GM12873 (cell line): ENCODE results near the gene ZNF536.

Experiments
- CTCF ChIP-seq: IDR thresholded peaks from 2 replicates; pipeline ENCODE4 v1.5.1; 2012; ENCODE audit warnings: low read depth, mild to moderate bottlenecking, moderate library complexity, low read length, control low read depth; ENCODE audit not compliant: insufficient read depth; ENCODE audit errors: missing control alignments

Gene ZNF536

GRCh38 chr19:30593975-30594745, 222.0 kb downstream of the ZNF536 start:
- TF ChIP-seq CTCF: no peak

GRCh38 chr19:30596268-30596667, 224.1 kb downstream of the ZNF536 start:
- TF ChIP-seq CTCF: no peak

- no peak for TF ChIP-seq CTCF
These were observed 224.7 kb downstream of the ZNF536 start for GRCh38 chr19:30596813-30597399.

GRCh38 chr19:30598688-30599087, 226.5 kb downstream of the ZNF536 start:
- TF ChIP-seq CTCF: no peak

- no peak for TF ChIP-seq CTCF
These were observed 230.6 kb downstream of the ZNF536 start for GRCh38 chr19:30602661-30603350.

GRCh38 chr19:30604657-30605056, 232.5 kb downstream of the ZNF536 start:
- no peak for TF ChIP-seq CTCF

- TF ChIP-seq CTCF: no peak
These were observed 233.1 kb downstream of the ZNF536 start for GRCh38 chr19:30605333-30605732.
